ENCODE results near the gene DMRTB1. TPM values are rescaled to one million over a fixed set of nuclear protein-coding genes. Genes with fewer than 3 reads are reported as not detected.
A peak's percentile ranks its signal among the peaks of the same experiment; 100 is the strongest.

The DMRTB1 gene
- total and polyA plus RNA-seq, 2 of the 4 experiments (the other 2 are of a cell fraction) = not detected

- no peak for TF ChIP-seq BHLHE40 (IDR thresholded peaks at IDR 0.05; ENCODE audit: low read depth, low read length)
These were observed 10.9 kb upstream of the DMRTB1 start (continued) for GRCh38 chr1:53448241-53448841.

DNA sequence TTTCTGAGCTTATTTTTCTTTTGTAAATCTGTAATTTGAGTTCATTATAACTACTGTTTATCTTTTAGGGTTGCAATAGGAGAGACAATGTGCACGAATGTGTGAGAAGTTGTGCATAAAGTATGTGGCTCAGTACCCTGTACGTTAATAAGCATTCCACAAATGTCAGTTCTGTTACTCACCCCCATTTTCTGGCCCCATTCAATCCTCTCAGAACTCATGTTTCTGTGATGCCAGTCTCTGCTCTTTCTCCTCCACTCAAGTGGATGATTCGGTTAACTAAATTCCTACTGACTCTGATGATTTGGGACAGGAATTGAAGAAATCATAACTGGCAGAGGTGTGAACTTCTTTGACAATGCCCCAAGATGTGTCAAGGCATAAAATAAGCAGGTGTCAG, 10.2 kb upstream of the DMRTB1 start:
- Histone ChIP-seq H3K79me1 (ENCODE audit: low read depth in 1 of 2, low read length in 2 of 2) (no peaks in the 10 kb centered on the region), H3K4ac (ENCODE audit: low read depth, low read length) (peak overlapping the region; percentile 70), H3K27ac (ENCODE audit: insufficient read depth, low read length) (peak overlapping the region; percentile 55), H2AFZ (replicated peaks; ENCODE audit: low read length, poor library complexity) (peak overlapping the region; percentile 67), H2BK20ac (ENCODE audit: low read depth, low read length) (peak overlapping the region; percentile 96), H3K18ac (ENCODE audit: low read depth, low read length) (peak overlapping the region; percentile 72; the same call in 1 of the 2 replicates), H3K4me1 (ENCODE audit: control insufficient read depth, insufficient read depth, low read length) (peaks cover 7% of the 10 kb centered on the region), H3K56ac (ENCODE audit: extremely low read depth, insufficient read depth, low read length) (peak overlapping the region; percentile 55), H2AK5ac (ENCODE audit: low read depth, low read length) (peak overlapping the region; percentile 51), H3K9me1 (ENCODE audit: insufficient read depth, low read length) (peaks cover 7% of the 10 kb centered on the region; the same call in 1 of the 2 replicates), H3K23ac (ENCODE audit: low read depth, low read length) (peak overlapping the region; percentile 75), H2AK9ac (replicated peaks; ENCODE audit: low read depth, low read length, poor library complexity) (peak overlapping the region; percentile 80), H4K5ac (ENCODE audit: low read depth, low read length) (peak overlapping the region; percentile 71; the same call in 1 of the 2 replicates), H4K20me1 (ENCODE audit: insufficient read depth, low read length) (no peaks in the 10 kb centered on the region), H3K4me3 (ENCODE audit: insufficient read depth, low read depth, low read length) (no peak overlapping the region), H3K14ac (replicated peaks; ENCODE audit: low read depth, low read length) (peak overlapping the region; percentile 50), H4K91ac (ENCODE audit: insufficient read depth, low read depth, low read length) (peak overlapping the region; percentile 79), H3K36me3 (ENCODE audit: control insufficient read depth, insufficient read depth, low read length) (no peaks in the 10 kb centered on the region), H4K8ac (ENCODE audit: low read depth in 2 of 2, low read length in 2 of 2) (peak overlapping the region; percentile 82 to 85), H3K9me3 (ENCODE audit: control insufficient read depth, insufficient read depth, low read length) (no peaks in the 10 kb centered on the region), H3K9ac (ENCODE audit: low read depth, low read length) (no peak overlapping the region; the same call in 1 of the 2 replicates), H3K27me3 (ENCODE audit: control insufficient read depth, insufficient read depth, low read length) (no peaks in the 10 kb centered on the region; the same call in 1 of the 2 replicates), H2BK15ac (ENCODE audit: low read depth, low read length) (peak overlapping the region; percentile 67; the same call in 2 of the 3 replicates), H2BK5ac (ENCODE audit: low read depth, low read length, poor library complexity, severe bottlenecking) (peak overlapping the region; percentile 98), H2BK120ac (ENCODE audit: low read depth, low read length) (peak overlapping the region; percentile 94), H3K4me2 (ENCODE audit: low read depth, low read length) (peak overlapping the region; percentile 43; the same call in 1 of the 2 replicates)
- in situ Hi-C loops (cut with MboI; ENCODE audit: low sequenced_read_pairs) = no loop called here
- CTCF ChIA-PET = interaction anchor here (1.1 to 2.2 kb wide), 3 partner anchors 24 to 36 kb away, joined by 3 to 6 read pairs (median 3); no protein-coding TSS in a partner anchor
- intact Hi-C loops (cut with micrococcal nuclease) = loop anchor here (1.0 kb wide), 1 partner anchor 36 kb away; no protein-coding TSS in a partner anchor
- POLR2A ChIA-PET (ENCODE audit: unreplicated experiment) = no interaction called here
- BruUV-seq (replicated peaks) = no TSS peak
- DNase-seq (peak; percentile 88), ATAC-seq (ENCODE audit: low read depth) (peak; percentile 91)
- no CpG with 5 or more reads among the region's 3 CpGs for WGBS, 2 experiments (ENCODE audit: extremely low coverage in 2 of 2, insufficient read length in 1 of 2)
- TF ChIP-seq BHLHE40 (IDR thresholded peaks at IDR 0.05; ENCODE audit: low read depth, low read length) = peak; percentile 31; the same call in 1 of the 2 replicates
- no peak for TF ChIP-seq MAZ (IDR thresholded peaks at IDR 0.05; ENCODE audit: borderline replicate concordance, low read depth, low read length)
- dilution Hi-C loops (cut with HindIII; ENCODE audit: low sequenced_read_pairs, unreplicated experiment) = no loop called here
